Activated gamma-delta T cell treated with anti-CD3 and anti-CD28 coated beads, Interleukin-2, amount 50 U/mL, for 16 hours (primary cell): ENCODE results near the gene SOBP.
"Not testable (repeated sequence)": the region's sequence is repeated elsewhere in the genome, so short reads cannot be mapped to it uniquely, and the experiment has no call there.

Source experiments
- DNase-seq: peaks from one replicate; pipeline ENCODE4 v3.0.0-alpha.2; 2020; ENCODE audit warnings: low read depth

The SOBP gene

DNA sequence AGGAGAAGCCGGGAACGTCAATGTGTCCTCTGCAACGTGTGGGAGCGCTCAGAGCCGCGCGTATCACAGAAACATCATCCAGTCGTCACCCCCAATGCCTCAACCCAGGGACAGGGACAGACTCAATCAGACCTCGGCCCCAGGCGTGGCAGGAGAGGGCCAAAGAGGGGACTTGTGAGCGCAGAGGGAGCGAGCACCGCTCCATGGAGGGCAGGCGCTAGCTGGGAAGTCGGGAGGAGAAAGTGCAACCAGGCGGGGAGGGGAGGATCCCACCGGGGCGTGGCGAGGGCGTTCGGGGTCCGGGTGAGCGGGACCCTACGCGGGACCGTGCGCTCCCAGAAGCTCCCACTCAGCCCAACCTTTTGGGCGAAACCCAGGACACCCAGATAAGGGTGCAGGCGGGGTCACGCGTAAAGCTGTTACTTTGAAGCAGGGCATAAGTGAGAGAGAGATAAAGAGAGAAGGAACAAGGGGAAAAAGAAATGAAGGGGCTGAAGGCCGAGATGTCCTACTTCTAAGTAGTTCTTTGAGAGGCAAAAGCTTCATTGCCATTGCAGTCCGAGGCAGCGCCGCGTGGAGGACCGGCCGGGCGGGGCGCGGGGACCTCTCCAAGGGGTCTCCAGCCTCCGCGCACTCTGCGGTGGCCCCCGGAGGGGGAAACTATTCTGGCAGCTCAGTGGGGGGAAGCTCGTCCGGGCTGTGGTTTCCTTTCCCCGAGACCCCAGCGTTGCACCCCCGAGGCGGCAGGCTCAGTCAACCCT is 862 bp upstream of the SOBP start:
- no peak for DNase-seq

DNA sequence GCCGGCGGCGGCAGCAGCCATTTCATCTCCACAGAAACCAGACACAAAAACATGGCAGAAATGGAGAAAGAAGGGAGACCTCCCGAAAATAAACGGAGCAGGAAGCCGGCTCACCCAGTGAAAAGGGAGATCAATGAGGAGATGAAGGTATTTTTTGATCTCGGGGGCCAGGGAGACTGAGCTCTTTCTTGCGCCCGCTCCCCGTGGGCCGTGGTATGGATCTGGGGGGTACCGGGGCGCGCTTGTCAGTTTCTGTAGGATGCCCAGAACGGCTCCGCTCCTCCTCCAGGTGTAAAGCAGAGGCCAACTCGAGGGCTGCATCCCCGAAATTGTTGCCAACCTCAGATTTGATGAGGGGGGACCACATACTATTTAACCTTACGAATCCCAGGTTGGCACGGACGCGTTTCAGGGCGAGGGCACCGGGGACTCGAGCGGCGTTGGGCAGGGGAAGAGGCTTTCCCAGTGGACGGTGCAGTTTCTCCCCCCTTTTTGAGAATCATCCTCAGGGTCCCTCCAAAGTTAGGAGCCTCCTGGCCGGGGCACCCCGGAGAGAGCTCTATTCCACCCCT is 735 bp downstream of the SOBP start:
- no peak for DNase-seq

GRCh38 chr6:107491138-107491609 is 1.3 kb downstream of the SOBP start:
- DNase-seq, result no peak

DNA sequence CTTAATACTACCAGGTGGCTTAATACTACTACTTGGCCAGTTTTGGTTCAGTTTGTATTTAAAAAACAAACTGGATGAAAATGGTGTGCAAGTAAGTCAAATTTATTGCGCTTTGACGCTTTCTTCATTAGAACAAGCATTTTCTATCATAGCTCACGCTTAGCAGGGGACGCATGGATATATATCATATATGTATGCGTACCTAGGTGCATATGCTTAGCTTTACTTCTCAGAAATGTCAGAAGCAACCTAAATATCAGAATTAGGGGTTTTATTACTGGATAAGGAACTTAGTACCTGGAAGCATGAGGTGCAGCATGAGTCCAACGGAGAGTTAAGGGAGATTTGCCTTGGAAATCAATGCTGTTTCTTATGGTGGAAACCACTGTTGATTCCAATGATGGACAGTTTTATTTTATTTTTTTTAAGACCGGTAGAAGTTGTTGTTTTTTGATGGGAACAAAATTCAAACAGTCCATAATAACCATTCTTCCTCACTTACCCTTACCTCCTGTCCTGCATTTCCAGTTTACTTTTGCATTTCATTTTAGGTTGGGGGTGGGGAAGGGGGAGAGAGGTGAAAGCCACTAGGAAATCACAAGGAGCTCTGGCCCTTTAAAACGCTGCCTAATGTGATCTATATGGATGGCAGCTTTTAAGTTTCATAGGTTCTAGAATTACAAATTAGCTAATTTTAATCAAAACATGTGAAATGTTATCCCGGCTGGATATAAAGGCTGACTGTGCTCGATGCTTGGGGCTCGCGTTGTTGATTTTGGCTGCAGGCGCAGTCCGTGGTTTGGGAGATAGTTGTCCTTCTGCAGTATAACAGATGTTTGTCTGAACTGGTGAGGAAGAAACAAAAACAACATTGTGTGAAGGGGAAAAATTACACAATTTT is 2.1 kb downstream of the SOBP start:
- DNase-seq, result no peak

GRCh38 chr6:107493158-107494057 is 3.5 kb downstream of the SOBP start:
- DNase-seq, result no peak

DNA sequence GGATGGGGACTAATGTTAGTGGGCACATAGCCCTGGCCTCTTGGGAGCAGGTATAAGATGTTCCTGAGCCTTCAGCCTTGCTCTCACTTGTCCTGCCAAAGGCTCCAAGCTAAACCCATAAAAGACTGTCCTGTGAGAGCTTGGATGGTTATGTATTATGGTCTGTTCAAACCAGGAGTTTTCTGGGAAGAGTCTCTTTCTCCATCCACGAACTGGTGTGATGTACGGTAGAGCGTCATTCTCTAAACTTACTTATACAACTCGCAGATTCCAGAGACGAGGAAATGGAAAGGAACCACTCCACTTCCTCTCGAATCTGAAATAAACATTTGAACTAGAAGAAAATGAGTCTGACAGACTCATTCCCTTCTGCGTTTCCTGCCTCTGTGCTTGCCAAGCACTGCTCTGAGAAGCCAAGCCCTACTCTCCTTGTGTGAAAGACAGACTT is 5.3 kb downstream of the SOBP start:
- DNase-seq, result no peak

DNA sequence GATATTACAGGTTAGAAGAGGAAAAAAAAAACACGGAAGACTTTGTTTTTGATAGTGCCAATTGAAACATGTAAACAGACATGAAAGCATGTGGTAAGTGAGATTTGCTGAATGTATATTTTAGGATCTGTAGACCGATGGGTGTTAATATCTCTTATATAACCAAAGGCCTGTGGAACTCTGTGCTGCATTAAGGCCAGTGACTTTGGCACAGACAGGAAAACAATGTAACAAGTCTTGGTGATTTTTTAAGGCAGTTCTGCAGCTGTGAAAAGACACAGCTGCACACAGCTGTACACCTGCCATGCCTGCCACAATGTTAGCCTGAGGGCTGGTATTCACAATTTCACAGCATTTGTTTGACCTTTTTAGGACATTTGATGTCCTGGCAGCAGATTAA is 6.1 kb downstream of the SOBP start:
- DNase-seq, result no peak

GRCh38 chr6:107496892-107497684 is 7.2 kb downstream of the SOBP start:
- DNase-seq, result no peak

DNA sequence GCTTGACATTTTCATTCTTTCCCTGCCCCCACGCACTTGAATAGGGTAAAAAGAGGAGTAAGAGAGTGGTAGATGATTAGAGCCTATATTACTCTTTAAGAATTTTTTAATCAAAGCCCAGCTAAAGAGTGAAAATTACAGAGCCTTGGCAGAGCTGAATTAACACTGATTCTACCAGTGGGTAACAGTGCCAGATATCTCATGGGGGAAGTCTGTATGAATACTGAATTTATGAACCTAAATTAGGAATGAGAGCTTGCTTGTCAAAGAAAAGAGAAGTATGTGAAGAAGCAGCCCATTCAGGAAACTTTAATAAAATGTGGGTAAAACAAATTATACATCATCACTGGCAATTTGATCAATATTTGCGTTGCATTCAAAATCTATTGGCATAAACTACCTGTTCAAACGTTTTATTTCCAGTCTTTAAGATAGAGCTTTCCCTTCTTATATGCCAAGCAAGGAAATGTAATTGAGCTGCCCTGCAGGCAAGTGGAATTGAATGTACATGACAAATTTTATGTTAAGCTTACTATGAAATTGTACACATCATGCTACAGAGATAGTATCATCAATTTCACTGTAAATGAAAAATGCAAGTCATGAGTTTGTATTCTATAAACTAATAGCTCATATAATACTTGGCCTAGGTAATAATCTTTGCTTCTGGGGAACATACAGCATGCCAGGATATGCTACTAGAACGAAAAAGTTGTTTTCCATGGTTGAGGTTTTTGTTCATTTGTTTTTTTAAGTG is 14.5 kb downstream of the SOBP start:
- DNase-seq, result no peak

- DNase-seq, result no peak
Measured at GRCh38 chr6:107506145-107506544, 16.2 kb downstream of the SOBP start.

DNA sequence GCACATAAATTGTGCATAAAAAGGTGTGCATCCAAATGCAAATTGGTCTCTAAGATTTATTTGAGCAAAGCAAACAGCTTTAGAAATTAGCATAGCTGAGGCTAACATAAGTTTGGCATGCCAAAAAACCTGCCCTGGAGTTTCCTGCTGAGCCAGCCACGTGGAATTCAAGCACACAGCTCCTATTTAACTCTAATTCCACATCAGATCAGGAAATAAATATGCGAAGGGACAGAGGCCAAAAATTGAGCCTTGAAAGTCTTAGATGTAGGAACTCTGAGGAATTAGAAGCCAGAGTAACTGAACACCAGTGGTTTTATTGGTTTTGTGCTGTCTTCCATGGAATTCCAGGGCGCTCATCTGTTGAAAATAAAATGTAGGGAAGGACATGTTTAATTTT is 19.6 kb downstream of the SOBP start:
- no peak for DNase-seq

GRCh38 chr6:107510108-107510507 is 20.2 kb downstream of the SOBP start:
- no peak for DNase-seq

DNA sequence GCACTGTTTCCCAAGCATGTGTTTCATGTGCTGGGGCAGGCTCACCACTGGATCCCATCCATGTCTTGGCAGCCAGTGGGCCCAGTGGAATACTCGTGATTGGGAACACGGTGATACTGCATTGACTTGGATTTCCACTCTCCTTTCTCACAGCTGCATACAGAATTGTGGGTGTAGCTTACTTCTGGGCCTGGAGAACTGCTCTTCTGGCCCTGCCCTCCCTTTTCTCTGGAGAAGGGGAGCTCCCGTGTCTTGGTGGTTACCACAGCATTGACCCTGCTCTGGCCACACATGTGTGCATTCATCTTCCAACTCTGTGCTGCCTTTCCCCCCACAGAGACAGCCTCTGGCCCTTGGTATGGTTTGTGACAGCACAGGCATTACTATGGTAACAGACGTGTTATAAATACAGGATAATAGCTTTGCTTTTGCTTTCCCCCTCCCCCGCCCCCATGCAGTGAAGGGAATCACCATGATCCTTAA is 21.6 kb downstream of the SOBP start:
- no peak for DNase-seq

- no peak for DNase-seq
Measured at GRCh38 chr6:107513214-107513613, 23.3 kb downstream of the SOBP start.

DNA sequence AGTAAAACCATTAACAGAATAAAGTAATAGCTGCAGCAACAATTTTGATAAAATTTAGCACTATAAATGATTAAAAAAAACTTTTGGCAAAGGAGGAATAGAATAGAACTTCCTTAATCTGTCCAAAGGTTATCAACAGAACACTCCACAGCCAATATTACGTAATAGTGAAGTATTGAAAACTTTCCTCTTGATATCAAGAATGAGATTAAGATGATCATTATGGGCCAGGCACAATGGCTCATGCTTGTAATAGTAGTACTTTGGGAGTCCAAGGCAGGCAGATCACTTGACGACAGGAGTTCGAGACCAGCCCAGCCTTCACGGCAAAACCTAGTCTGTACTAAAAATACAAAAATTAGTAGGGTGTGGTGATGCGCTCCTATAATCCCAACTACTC is 26.0 kb downstream of the SOBP start:
- DNase-seq, result no peak

DNA sequence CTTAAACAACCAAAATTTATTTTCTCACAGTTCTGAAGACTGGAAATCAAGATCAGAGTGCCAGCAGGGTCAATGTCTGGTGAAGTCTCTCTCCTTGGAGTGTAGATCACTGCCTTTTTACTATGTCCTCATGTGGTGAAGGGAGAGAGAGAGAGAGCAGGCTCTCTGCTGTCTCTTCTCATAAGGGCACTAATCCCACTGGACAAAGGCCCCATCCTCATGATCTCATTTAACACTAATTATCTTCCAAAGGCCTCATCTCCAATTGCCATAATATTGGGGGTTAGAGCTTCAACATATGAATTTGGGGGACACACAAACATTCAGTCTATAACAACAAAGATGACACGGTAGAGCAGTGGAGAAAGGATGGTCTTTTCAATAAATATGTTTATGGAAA is 27.4 kb downstream of the SOBP start:
- no peak for DNase-seq

- not testable (repeated sequence) for DNase-seq
Measured at GRCh38 chr6:107519224-107519623, 29.3 kb downstream of the SOBP start.

DNA sequence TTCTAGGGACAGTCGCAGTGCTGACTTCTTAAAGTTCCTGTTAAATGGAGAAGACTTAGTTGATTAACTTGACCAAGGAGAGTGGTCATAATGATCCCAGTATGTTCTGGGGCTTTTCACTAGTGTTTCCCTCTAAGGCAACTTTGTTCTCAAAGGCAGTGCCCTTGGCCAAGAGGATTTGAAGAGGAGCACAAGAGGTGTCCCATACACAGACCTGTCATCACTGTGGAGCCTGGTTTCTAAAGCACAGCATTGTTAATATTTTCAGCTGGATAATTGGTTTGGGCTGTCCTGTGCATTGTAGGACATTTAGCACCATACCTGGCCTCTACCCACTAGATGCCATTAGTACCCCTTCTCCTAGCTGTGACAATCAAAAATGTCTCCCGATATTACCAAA is 30.8 kb downstream of the SOBP start:
- not testable (repeated sequence) for DNase-seq

- no peak for DNase-seq
Measured at GRCh38 chr6:107523054-107523791, 33.3 kb downstream of the SOBP start.
